LNCAP (cell line): Measurements from ENCODE around the gene SMOC2.

Experiments used
- TF ChIP-seq, protein P1 (sequence below): fragments of 450-650 bp; IDR thresholded peaks from 2 replicates; pipeline ENCODE4 v1.5.1; 2017; ENCODE audit warnings: mild to moderate bottlenecking

Gene SMOC2

DNA sequence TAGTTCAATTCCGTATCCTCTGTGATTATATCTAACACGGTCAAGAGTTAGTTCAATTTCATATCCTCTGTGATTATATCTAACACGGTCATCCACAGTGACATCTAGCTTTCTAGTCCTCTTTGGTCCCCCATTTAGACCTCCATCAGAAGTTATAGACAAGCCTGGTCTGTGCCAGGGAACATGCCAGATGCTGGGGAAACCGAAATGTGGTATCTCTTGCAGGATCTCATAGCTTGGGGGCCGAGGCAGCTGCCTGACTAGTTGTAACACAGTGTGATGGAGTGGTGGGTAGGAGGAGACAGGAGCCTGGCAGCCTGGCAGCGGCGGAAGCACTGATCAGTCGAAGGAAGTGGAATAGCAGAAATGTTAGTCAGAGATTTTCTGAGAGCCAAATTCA is 13.8 kb upstream of the SMOC2 start:
- TF ChIP-seq, protein P1, sequence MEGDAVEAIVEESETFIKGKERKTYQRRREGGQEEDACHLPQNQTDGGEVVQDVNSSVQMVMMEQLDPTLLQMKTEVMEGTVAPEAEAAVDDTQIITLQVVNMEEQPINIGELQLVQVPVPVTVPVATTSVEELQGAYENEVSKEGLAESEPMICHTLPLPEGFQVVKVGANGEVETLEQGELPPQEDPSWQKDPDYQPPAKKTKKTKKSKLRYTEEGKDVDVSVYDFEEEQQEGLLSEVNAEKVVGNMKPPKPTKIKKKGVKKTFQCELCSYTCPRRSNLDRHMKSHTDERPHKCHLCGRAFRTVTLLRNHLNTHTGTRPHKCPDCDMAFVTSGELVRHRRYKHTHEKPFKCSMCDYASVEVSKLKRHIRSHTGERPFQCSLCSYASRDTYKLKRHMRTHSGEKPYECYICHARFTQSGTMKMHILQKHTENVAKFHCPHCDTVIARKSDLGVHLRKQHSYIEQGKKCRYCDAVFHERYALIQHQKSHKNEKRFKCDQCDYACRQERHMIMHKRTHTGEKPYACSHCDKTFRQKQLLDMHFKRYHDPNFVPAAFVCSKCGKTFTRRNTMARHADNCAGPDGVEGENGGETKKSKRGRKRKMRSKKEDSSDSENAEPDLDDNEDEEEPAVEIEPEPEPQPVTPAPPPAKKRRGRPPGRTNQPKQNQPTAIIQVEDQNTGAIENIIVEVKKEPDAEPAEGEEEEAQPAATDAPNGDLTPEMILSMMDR: no peak

DNA sequence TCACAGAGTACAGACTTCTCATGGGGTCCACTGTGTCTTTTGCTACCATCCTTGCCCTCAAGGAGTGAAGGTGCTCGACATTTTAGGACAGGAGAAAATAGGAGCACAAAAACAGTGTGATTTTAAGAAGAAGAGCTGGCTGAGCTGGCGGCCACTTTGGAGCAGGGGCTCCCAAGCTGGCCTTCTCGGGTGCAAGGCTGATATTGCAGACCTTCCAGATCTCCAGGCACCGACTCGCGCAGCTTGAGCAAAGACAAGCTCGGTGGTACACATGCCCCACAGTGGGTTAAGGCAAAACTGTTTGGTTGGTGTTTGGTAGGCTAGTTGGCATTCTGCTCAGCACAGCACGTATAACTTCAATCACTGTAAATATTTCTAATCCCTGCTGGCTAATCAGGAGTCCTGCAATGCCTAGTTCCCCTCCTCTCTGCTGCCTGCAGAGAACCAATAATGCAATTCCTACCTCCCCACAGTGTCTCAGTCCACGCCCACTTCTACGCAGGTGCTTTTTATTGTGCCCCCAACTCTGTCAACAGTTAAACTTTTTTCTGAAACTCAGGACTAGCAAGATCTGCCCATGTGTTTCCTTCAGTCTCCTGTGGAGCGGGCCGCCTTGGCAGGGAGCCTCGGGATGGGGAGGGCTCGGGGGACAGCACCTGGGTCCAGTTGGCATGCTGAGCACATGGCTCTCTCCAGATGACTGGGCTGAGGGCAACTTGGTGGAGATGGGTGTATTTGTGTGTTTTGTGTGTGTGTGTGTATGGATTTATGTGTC is 12.7 kb upstream of the SMOC2 start:
- TF ChIP-seq, protein P1: no peak

DNA sequence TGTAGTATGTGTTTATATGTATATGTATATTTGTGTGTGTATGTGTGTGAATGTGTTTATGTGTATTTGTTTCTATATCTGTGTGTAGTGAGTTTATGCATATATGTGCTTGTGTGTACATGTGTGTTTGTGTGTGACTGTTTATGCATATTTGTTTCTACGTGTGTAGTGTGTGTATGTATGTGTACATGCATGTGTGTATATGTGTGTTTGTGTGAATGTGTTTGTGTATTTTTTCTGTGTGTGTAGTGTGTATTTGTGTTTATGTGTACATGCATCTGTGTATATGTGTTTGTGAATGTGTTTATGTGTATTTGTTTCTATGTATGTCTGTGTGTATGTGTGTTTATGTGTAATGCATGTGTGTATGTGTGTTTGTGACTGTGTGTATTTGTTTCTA is 12.1 kb upstream of the SMOC2 start:
- TF ChIP-seq, protein P1: no peak

DNA sequence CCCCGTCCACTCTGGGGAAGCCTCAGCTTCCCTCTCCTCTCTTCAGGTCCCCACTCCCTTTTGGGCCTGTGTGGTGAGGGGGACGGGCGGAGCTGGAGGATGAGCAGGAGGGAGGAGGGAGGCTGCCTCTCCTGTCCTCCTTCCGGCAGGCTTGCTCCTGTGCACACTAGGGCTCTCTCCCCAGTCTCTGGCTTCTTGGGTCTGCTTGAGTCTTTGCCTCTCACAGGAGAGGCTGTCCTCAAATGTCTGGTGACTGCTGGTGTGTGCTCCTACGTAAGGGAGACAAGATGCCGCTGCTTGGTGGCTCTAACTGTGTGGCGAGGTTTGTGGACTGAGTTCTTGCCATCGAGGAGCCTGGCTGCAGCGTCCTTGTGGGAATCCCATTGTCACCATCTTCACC is 8.8 kb upstream of the SMOC2 start:
- TF ChIP-seq, protein P1: no peak

DNA sequence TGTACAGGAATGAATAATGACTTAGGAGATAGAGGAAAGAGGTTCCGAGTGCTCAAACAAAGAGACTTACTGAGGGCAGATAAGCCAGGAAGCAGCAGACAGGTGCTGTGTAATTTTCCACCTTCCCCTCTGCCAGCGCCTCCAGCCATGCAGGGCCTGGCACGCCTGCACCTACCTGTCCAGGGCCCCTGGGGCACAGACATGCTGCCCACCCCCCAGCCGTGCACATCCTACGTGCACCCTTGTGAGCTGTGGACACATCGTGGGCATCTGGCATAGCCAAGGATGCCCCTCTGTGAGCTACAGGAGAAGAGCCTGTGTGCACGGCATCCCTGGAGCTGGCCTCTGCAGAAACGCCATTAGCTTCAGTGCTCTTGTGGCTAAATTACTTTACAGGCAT is 7.1 kb upstream of the SMOC2 start:
- TF ChIP-seq, protein P1: no peak

DNA sequence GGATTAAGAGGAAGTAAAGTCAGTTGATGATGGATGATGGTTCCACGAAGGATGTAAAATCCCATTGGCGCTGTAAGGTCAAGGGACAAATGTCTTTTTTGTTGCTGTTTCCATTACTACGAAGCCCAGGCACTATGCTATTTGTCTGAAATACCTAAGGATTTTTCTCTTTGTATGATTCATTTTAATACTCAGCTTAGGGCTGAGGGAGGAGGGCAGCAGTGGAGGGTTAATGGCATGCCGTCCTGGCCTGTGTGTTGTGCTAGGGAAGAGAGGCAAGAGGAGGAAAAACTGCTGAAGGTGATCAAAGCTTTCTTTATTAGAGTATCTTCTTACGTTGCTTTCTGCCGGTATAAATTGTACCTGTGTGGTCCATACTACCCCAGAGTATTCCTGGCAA is 6.5 kb upstream of the SMOC2 start:
- TF ChIP-seq, protein P1: no peak

DNA sequence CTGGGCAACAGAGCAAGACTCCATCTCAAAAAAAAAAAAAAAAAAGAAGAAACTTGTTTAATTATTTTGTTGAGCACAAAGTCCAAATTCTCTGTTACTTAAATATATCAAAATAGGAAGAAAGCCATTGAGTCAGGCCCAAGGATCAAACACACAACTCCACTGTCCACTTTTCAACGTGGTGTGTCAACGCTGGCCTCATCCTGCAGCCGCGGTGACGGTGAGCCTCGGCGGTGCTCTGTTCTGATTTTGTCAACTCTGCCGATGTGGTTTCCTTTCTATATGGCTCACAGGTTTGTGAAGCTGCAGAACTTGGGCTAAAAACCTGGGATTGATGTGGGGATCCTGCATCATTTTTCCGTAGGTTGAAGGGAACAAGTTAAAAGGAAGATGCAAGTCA is 3.2 kb upstream of the SMOC2 start:
- TF ChIP-seq, protein P1: no peak
